Astrocyte (in vitro differentiated cells and primary cell): ENCODE measurements around the gene KNL1.
"Not testable (repeated sequence)": the region's sequence is repeated elsewhere in the genome, so short reads cannot be mapped to it uniquely, and the experiment has no call there.

Experiments used
- CTCF ChIP-seq: IDR thresholded peaks from 2 replicates; pipeline ENCODE4 v1.5.1; 2011; ENCODE audit warnings: low read depth, mild to moderate bottlenecking, inconsistent platforms, low read length, moderate library complexity; ENCODE audit not compliant: insufficient read depth
- EZH2 ChIP-seq: IDR thresholded peaks from 2 replicates; pipeline ENCODE4 v1.6.1; 2012; ENCODE audit warnings: mild to moderate bottlenecking, low read length, inconsistent platforms; ENCODE audit not compliant: insufficient read depth

- not testable (repeated sequence) for TF ChIP-seq CTCF, EZH2
Measured at GRCh38 chr15:40676906-40677305, 82.9 kb downstream of the KNL1 start.
